Loucy (cell line): ENCODE results near the gene SUPT5H.

ENCODE experiments used
- H2AFZ ChIP-seq: fragments of 200-600 bp; sonication (generic); 2 replicates; pipeline ENCODE4 v1.6.0; 2016; ENCODE audit warnings: antibody characterized with exemption, mild to moderate bottlenecking, low read length, moderate library complexity
- H3F3A ChIP-seq: fragments of 200-600 bp; 2 replicates; pipeline ENCODE4 v1.6.0; 2016; ENCODE audit warnings: antibody characterized with exemption, low read depth, mild to moderate bottlenecking
- H3K27me3 ChIP-seq: fragments of 200-600 bp; sonication (generic); 2 replicates; pipeline ENCODE4 v1.6.1; 2014; ENCODE audit warnings: low read length, mild to moderate bottlenecking; ENCODE audit not compliant: insufficient read depth, poor library complexity, severe bottlenecking
- H3K36me3 ChIP-seq: fragments of 200-600 bp; sonication (generic); 2 replicates; pipeline ENCODE4 v1.6.1; 2016; ENCODE audit warnings: low read length; ENCODE audit not compliant: insufficient read depth
- H3K4me1 ChIP-seq: fragments of 200-600 bp; sonication (generic); 2 replicates; pipeline ENCODE4 v1.5.1; 2014; ENCODE audit warnings: low read length, mild to moderate bottlenecking; ENCODE audit not compliant: insufficient read depth, poor library complexity, severe bottlenecking
- H3K4me2 ChIP-seq: fragments of 200-600 bp; sonication (generic); 2 replicates; pipeline ENCODE4 v1.6.0; 2014; ENCODE audit warnings: antibody characterized with exemption, low read length, low read depth, mild to moderate bottlenecking; ENCODE audit not compliant: poor library complexity, severe bottlenecking
- H3K4me3 ChIP-seq: fragments of 200-600 bp; sonication (generic); 2 replicates; pipeline ENCODE4 v1.5.1; 2014; ENCODE audit warnings: low read length, mild to moderate bottlenecking, mixed read lengths; ENCODE audit not compliant: poor library complexity, severe bottlenecking
- H3K79me2 ChIP-seq: fragments of 200-600 bp; sonication (generic); 2 replicates; pipeline ENCODE4 v1.6.1; 2014; ENCODE audit warnings: low read length; ENCODE audit not compliant: insufficient read depth
- H3K9ac ChIP-seq: fragments of 200-600 bp; sonication (generic); 2 replicates; pipeline ENCODE4 v1.6.0; 2014; ENCODE audit warnings: mild to moderate bottlenecking, low read depth, low read length, moderate library complexity; ENCODE audit not compliant: poor library complexity, severe bottlenecking
- H3K9me2 ChIP-seq: fragments of 200-600 bp; sonication (generic); replicated peaks from 2 replicates; pipeline ENCODE4 v1.6.1; 2016; ENCODE audit warnings: low read depth, low read length, mixed read lengths
- H3K9me3 ChIP-seq: fragments of 200-600 bp; sonication (generic); 2 replicates; pipeline ENCODE4 v1.6.1; 2014; ENCODE audit warnings: mild to moderate bottlenecking, antibody characterized with exemption, low read length, low read depth; ENCODE audit not compliant: insufficient read depth
- H4K20me1 ChIP-seq: fragments of 200-600 bp; sonication (generic); 2 replicates; pipeline ENCODE4 v1.6.0; 2014; ENCODE audit warnings: antibody characterized with exemption, low read length, mild to moderate bottlenecking; ENCODE audit not compliant: insufficient read depth, poor library complexity, severe bottlenecking
- EZH2phosphoT487 ChIP-seq: fragments of 200-600 bp; IDR thresholded peaks from 2 replicates; pipeline ENCODE4 v1.6.1; 2018; ENCODE audit warnings: antibody characterized with exemption, mild to moderate bottlenecking, moderate library complexity, borderline replicate concordance
- TF ChIP-seq, protein P1 (sequence below): fragments of 200-600 bp; sonication (generic); conservative IDR thresholded peaks from 2 replicates; pipeline ENCODE4 v1.5.1; 2014; ENCODE audit warnings: mild to moderate bottlenecking, antibody characterized with exemption, low read length

Gene SUPT5H

DNA sequence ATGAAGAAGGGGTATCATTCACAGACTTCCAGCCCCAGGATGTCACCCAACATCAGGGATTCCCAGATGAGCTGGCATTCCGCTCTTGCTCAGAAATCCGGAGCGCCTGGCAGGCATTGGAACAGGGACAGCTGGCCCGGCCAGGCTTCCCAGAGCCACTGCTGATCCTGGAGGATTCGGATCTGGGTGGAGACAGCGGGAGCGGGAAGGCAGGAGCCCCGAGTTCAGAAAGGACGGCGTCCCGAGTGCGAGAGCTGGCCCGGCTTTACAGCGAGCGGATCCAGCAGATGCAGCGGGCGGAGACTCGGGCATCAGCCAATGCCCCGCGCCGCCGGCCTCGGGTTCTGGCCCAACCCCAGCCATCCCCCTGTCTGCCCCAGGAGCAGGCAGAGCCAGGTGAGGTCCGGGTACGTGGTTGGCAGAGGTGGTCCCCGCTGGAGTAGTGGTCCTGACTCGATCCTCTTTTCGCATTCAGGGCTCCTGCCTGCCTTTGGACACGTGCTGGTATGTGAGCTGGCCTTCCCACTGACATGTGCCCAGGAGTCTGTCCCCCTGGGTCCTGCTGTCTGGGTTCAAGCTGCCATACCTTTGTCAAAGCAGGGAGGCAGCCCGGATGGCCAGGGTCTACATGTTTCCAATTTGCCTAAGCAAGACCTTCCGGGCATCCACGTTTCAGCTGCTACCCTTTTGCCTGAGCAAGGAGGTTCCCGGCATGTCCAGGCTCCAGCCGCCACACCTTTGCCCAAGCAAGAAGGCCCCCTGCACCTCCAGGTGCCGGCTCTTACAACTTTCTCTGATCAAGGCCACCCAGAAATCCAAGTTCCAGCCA lies 21.9 kb upstream of the SUPT5H start:
- no peaks in the 10 kb centered on the region for H3K9me3 ChIP-seq
- no peaks in the 10 kb centered on the region for H3K4me1 ChIP-seq
- peaks cover 18% of the 10 kb centered on the region; the same call in 1 of the 2 replicates for H3K36me3 ChIP-seq
- no peak overlapping the region for H3K9ac ChIP-seq
- no peaks in the 10 kb centered on the region for H3K79me2 ChIP-seq
- no peaks in the 10 kb centered on the region for H3K27me3 ChIP-seq
- H4K20me1 ChIP-seq, result no peaks in the 10 kb centered on the region
- H3K4me3 ChIP-seq, result no peak overlapping the region
- H3K4me2 ChIP-seq, result no peak overlapping the region
- H2AFZ ChIP-seq, result no peak overlapping the region
- H3K9me2 ChIP-seq, result no peaks in the 10 kb centered on the region
- H3F3A ChIP-seq, result no peaks in the 10 kb centered on the region
- TF ChIP-seq EZH2phosphoT487, result no peak
- TF ChIP-seq, protein P1, sequence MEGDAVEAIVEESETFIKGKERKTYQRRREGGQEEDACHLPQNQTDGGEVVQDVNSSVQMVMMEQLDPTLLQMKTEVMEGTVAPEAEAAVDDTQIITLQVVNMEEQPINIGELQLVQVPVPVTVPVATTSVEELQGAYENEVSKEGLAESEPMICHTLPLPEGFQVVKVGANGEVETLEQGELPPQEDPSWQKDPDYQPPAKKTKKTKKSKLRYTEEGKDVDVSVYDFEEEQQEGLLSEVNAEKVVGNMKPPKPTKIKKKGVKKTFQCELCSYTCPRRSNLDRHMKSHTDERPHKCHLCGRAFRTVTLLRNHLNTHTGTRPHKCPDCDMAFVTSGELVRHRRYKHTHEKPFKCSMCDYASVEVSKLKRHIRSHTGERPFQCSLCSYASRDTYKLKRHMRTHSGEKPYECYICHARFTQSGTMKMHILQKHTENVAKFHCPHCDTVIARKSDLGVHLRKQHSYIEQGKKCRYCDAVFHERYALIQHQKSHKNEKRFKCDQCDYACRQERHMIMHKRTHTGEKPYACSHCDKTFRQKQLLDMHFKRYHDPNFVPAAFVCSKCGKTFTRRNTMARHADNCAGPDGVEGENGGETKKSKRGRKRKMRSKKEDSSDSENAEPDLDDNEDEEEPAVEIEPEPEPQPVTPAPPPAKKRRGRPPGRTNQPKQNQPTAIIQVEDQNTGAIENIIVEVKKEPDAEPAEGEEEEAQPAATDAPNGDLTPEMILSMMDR, result no peak

DNA sequence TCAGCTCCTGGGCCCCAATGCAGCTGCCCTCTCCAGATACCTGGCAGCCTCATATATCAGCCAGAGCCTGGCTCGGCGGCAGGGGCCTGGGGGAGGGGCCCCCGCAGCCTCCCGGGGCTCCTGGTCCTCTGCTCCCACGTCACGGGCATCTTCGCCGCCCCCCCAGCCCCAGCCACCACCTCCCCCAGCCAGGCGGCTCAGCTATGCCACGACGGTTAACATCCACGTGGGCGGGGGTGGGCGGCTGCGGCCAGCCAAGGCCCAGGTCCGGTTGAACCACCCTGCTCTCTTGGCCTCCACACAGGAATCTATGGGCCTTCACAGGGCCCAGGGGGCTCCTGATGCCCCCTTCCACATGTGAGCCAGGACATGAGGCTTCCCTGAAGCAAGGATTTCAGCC lies 20.4 kb upstream of the SUPT5H start:
- Histone ChIP-seq H3K79me2 (no peaks in the 10 kb centered on the region), H3K36me3 (peaks cover 10% of the 10 kb centered on the region; the same call in 1 of the 2 replicates), H3K4me3 (no peak overlapping the region), H3K9me2 (no peaks in the 10 kb centered on the region), H3K4me1 (no peaks in the 10 kb centered on the region), H3K27me3 (no peaks in the 10 kb centered on the region), H3K9me3 (no peaks in the 10 kb centered on the region), H3K4me2 (no peak overlapping the region), H2AFZ (no peak overlapping the region), H3F3A (no peaks in the 10 kb centered on the region), H3K9ac (no peak overlapping the region), H4K20me1 (no peaks in the 10 kb centered on the region)
- TF ChIP-seq, protein P1, result no peak
- TF ChIP-seq EZH2phosphoT487, result no peak

DNA sequence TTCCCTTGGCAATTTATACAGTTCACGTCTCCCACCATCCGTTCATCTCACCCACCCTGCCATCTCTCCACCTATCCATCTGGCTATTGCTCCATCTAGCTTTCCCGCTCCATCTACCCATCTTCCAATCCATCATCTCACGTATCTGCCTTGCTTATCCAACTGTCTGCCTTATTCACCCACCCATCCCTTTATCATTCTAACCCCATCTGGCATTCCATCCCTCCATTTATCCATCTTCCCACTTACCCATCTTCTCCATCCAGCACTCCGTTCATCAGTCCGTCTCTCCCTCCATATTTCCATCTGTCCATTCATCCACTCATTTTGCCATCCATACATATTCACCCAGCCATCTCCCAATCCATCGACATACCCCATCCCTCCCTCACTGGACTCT lies 19.6 kb upstream of the SUPT5H start:
- TF ChIP-seq, protein P1, result no peak
- TF ChIP-seq EZH2phosphoT487, result no peak
- Histone ChIP-seq H3K9me2 (no peaks in the 10 kb centered on the region), H3K4me3 (no peak overlapping the region), H3K4me2 (no peak overlapping the region), H3K9ac (no peak overlapping the region), H3K79me2 (no peaks in the 10 kb centered on the region), H4K20me1 (no peaks in the 10 kb centered on the region), H3K27me3 (no peaks in the 10 kb centered on the region), H3K9me3 (no peaks in the 10 kb centered on the region), H3K36me3 (peaks cover 10% of the 10 kb centered on the region; the same call in 1 of the 2 replicates), H3F3A (no peaks in the 10 kb centered on the region), H2AFZ (no peak overlapping the region), H3K4me1 (no peaks in the 10 kb centered on the region)
